B cell (primary cell): ENCODE measurements around the gene ITPR1. TPM values are rescaled to one million over a fixed set of nuclear protein-coding genes. Genes with fewer than 3 reads are reported as not detected.

Source experiments
- ATAC-seq: fragments of 200-7000 bp; cut with Tn5 transposase; one replicate; pipeline ENCODE4 v1.10.0; 2021; ENCODE audit warnings: low read depth, mild to moderate bottlenecking, moderate number of reproducible peaks, moderate library complexity
- CTCF ChIA-PET: fragments of 350-600 bp; sonication (Branson Sonifier 250); formaldehyde crosslinking; loops from one replicate; lab custom pipeline; 2021; ENCODE audit warnings: antibody characterized with exemption, inconsistent platforms; lab: Charles Lee
- POLR2A ChIA-PET: fragments of 350-600 bp; sonication (Branson Sonifier 250); formaldehyde crosslinking; loops from one replicate; lab custom pipeline; 2021; ENCODE audit warnings: antibody characterized with exemption; lab: Charles Lee
- DNase-seq: peaks from one replicate; pipeline ENCODE4 v3.0.0; 2013
- H2AFZ ChIP-seq: 2 replicates; pipeline ENCODE4 v1.6.1; 2012; ENCODE audit warnings: mild to moderate bottlenecking, low read depth, low read length; ENCODE audit not compliant: insufficient read depth, poor library complexity, severe bottlenecking
- H3K27ac ChIP-seq, 2 donors: 1 replicate in 1 of 2; 2 replicates in 1 of 2; pipeline ENCODE4 v1.5.1; 2012 to 2013; ENCODE audit warnings: low read length in 2 of 2, mild to moderate bottlenecking in 2 of 2, moderate library complexity in 1 of 2
- H3K27me3 ChIP-seq, 4 experiments: fragments of 200-600 bp in 1 of 4; sonication (generic) in 1 of 4; replicated peaks in 1 of 4; 1 replicate in 2 of 4; 2 replicates in 2 of 4; pipeline versions ENCODE4 v1.6.1 to v1.7.0; 2013 to 2016; ENCODE audit warnings: low read length in 3 of 4, mild to moderate bottlenecking in 2 of 4, mixed read lengths in 1 of 4, moderate library complexity in 1 of 4; ENCODE audit not compliant: insufficient read depth in 4 of 4, control insufficient read depth in 3 of 4; ENCODE audit errors: control extremely low read depth in 1 of 4
- H3K36me3 ChIP-seq, 2 experiments: replicated peaks in 1 of 2; 1 replicate in 1 of 2; 2 replicates in 1 of 2; pipeline versions ENCODE4 v1.6.1 to v1.7.1; 2013; ENCODE audit warnings: low read length in 1 of 2; ENCODE audit not compliant: insufficient read depth in 2 of 2, control insufficient read depth in 1 of 2; ENCODE audit errors: control extremely low read depth in 1 of 2, extremely low read depth in 1 of 2
- H3K4me1 ChIP-seq, 2 donors: fragments of 200-600 bp in 1 of 2; sonication (generic) in 1 of 2; 1 replicate in 1 of 2; 2 replicates in 1 of 2; pipeline versions ENCODE4 v1.5.1 to v1.6.1; 2013 to 2017; ENCODE audit warnings: low read length in 2 of 2; ENCODE audit not compliant: control insufficient read depth in 2 of 2, insufficient read depth in 2 of 2
- H3K4me2 ChIP-seq: replicated peaks from 2 replicates; pipeline ENCODE3; 2012; ENCODE audit warnings: mild to moderate bottlenecking, low read depth, low read length; ENCODE audit not compliant: poor library complexity, severe bottlenecking
- H3K4me3 ChIP-seq, 5 experiments: fragments of 200-600 bp in 1 of 5; sonication (generic) in 1 of 5; 1 replicate in 3 of 5; 2 replicates in 2 of 5; pipeline versions ENCODE4 v1.5.1 to v1.7.0; 2011 to 2016; ENCODE audit warnings: low read length in 4 of 5, mild to moderate bottlenecking in 4 of 5, low read depth in 2 of 5, control low read depth in 1 of 5, moderate library complexity in 1 of 5; ENCODE audit not compliant: insufficient read depth in 1 of 5; ENCODE audit errors: control extremely low read depth in 1 of 5, extremely low read depth in 1 of 5
- H3K79me2 ChIP-seq: fragments of 200-600 bp; sonication (generic); one replicate; pipeline ENCODE4 v1.6.0; 2016; ENCODE audit warnings: low read length; ENCODE audit not compliant: control insufficient read depth, insufficient read depth
- H3K9ac ChIP-seq: fragments of 200-600 bp; sonication (generic); 2 replicates; pipeline ENCODE4 v1.6.1; 2017; ENCODE audit warnings: mild to moderate bottlenecking, low read length, moderate library complexity
- H3K9me3 ChIP-seq, 3 donors: one replicate each; pipeline versions ENCODE4 v1.6.1 to v1.7.1; 2013; ENCODE audit warnings: low read length in 2 of 3; ENCODE audit not compliant: control insufficient read depth in 2 of 3, insufficient read depth in 1 of 3; ENCODE audit errors: control extremely low read depth in 1 of 3
- H4K20me1 ChIP-seq: 2 replicates; pipeline ENCODE4 v1.6.0; 2012; ENCODE audit warnings: mild to moderate bottlenecking, low read length; ENCODE audit not compliant: insufficient read depth, control insufficient read depth, poor library complexity, severe bottlenecking
- H3K27ac Mint-ChIP-seq: one replicate; pipeline ENCODE4 v1.8.0; 2021; ENCODE audit warnings: mixed read lengths
- H3K27me3 Mint-ChIP-seq: one replicate; pipeline ENCODE4 v1.8.0; 2021; ENCODE audit warnings: mixed read lengths
- H3K4me1 Mint-ChIP-seq: one replicate; pipeline ENCODE4 v1.8.0; 2021; ENCODE audit warnings: mixed read lengths
- H3K4me3 Mint-ChIP-seq: one replicate; pipeline ENCODE4 v1.8.0; 2021; ENCODE audit warnings: mixed read lengths
- H3K9me3 Mint-ChIP-seq: one replicate; pipeline ENCODE4 v1.8.0; 2022; ENCODE audit warnings: mixed read lengths; ENCODE audit not compliant: insufficient read depth
- EZH2 ChIP-seq: IDR thresholded peaks from 2 replicates; pipeline ENCODE4 v1.6.1; 2012; ENCODE audit warnings: borderline replicate concordance, low read depth, mild to moderate bottlenecking, moderate library complexity, low read length; ENCODE audit not compliant: insufficient read depth, poor library complexity, severe bottlenecking
- WGBS: methylation state at CpG from one replicate; pipeline ENCODE4 v1.1.5; 2013; ENCODE audit warnings: missing lambda C conversion rate; ENCODE audit not compliant: insufficient coverage; 5-methylcytosine and 5-hydroxymethylcytosine counted together
- intact Hi-C: fragments of 100-400 bp; cut with micrococcal nuclease; formaldehyde crosslinking; loops from one replicate; pipeline ENCODE4 v1.10.0; 2022
- polyA plus RNA-seq: library from polyadenylated mRNA; depleted of rRNA; stranded (reverse); fragments of >200 nt; gene quantifications from 2 replicates; pipeline ENCODE4 v1.2.3, GENCODE V29; 2012
- total RNA-seq, 2 donors: library from RNA; stranded (reverse); fragments of 120-200 nt in 1 of 2; gene quantifications; 1 replicate in 1 of 2; 2 replicates in 1 of 2; pipeline versions ENCODE4 v1.2.3 to v1.2.4, GENCODE V29; 2013 to 2022
- TF ChIP-seq, protein P1 (sequence below): fragments of 200-600 bp; IDR thresholded peaks from one replicate; pipeline ENCODE4 v1.8.0; 2022; ENCODE audit warnings: antibody characterized with exemption, mild to moderate bottlenecking

Gene ITPR1
- total and polyA plus RNA-seq, 2 donors (not counting 1 experiment from before 2014, with no cell fraction given): 64.0 to 332 TPM

DNA sequence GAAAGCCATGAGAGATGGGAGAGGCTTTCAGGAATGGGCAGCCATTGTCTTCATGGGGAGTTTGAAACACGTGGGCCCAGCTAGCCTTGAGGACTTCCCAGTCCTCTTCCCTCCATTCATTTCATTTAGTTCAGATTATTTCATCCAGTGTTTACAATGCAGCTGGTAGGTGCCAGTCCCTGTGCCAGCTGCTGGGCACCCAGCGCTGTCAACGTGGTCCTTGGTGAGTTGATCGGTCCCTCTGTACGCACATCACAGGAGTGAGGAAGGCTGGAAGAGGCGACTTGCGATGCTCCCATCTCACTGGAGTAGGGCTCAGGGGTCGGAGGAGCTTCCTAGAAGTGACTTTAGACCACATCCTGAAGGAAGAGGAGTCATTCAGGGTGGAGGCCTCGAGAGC is 279.7 kb downstream of the ITPR1 start:
- DNase-seq: no peak
- Mint-ChIP-seq H3K27me3 (no peaks in the 10 kb centered on the region), H3K4me1 (no peaks in the 10 kb centered on the region), H3K9me3 (no peaks in the 10 kb centered on the region), H3K4me3 (no peak overlapping the region), H3K27ac (no peak overlapping the region)
- H3K27me3 ChIP-seq: no peaks in the 10 kb centered on the region
- no peaks in the 10 kb centered on the region for H3K4me1 ChIP-seq
- TF ChIP-seq EZH2: no peak
- TF ChIP-seq, protein P1, sequence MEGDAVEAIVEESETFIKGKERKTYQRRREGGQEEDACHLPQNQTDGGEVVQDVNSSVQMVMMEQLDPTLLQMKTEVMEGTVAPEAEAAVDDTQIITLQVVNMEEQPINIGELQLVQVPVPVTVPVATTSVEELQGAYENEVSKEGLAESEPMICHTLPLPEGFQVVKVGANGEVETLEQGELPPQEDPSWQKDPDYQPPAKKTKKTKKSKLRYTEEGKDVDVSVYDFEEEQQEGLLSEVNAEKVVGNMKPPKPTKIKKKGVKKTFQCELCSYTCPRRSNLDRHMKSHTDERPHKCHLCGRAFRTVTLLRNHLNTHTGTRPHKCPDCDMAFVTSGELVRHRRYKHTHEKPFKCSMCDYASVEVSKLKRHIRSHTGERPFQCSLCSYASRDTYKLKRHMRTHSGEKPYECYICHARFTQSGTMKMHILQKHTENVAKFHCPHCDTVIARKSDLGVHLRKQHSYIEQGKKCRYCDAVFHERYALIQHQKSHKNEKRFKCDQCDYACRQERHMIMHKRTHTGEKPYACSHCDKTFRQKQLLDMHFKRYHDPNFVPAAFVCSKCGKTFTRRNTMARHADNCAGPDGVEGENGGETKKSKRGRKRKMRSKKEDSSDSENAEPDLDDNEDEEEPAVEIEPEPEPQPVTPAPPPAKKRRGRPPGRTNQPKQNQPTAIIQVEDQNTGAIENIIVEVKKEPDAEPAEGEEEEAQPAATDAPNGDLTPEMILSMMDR: no peak
- H2AFZ ChIP-seq: no peak overlapping the region
- no peak for ATAC-seq
- peaks cover 61% of the 10 kb centered on the region for H4K20me1 ChIP-seq
- H3K79me2 ChIP-seq: no peaks in the 10 kb centered on the region
- no peak overlapping the region for H3K4me2 ChIP-seq
- ChIA-PET CTCF (no interaction called here), POLR2A (no interaction called here)
- H3K9ac ChIP-seq: no peak overlapping the region
- no peaks in the 10 kb centered on the region for H3K9me3 ChIP-seq
- peaks cover 0 to 98% of the 10 kb centered on the region in 2 experiments for H3K36me3 ChIP-seq
- no peak overlapping the region for H3K4me3 ChIP-seq
- intact Hi-C loops: no loop called here
- no peak overlapping the region for H3K27ac ChIP-seq
- 88% methylated on average over 9 of the region's 9 CpGs for WGBS

DNA sequence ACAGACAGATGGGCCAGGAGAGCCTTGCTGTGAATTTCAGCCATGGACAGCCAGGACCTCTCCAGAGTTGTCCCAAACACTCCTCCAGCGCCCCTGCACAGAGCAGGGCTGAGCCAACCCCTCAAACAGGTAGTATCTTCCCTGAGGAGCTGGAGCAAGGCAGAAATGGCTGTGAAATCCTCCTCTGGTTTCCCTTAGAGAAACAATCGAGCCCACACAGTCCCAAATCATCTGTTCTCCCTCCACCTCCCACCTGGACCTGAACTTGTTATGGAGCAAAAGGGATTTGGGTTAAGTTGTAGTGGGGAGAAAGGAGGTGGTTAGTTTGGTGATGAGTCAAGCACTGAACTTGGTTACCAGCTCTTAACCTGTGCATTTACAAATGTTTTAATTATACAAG is 280.4 kb downstream of the ITPR1 start:
- DNase-seq (no peak), ATAC-seq (no peak)
- no peaks in the 10 kb centered on the region for H3K9me3 Mint-ChIP-seq
- peak overlapping the region; percentile 26 for H3K27ac Mint-ChIP-seq
- Histone ChIP-seq H2AFZ (no peak overlapping the region), H3K27ac (no peak overlapping the region), H3K36me3 (peaks cover 2 to 98% of the 10 kb centered on the region in 2 experiments), H4K20me1 (peaks cover 57% of the 10 kb centered on the region), H3K4me3 (no peak overlapping the region), H3K4me2 (no peak overlapping the region), H3K27me3 (no peaks in the 10 kb centered on the region), H3K9me3 (no peaks in the 10 kb centered on the region), H3K79me2 (no peaks in the 10 kb centered on the region), H3K9ac (no peak overlapping the region), H3K4me1 (no peaks in the 10 kb centered on the region)
- ChIA-PET POLR2A (no interaction called here), CTCF (interaction anchor here (0.6 kb wide), 1 partner anchor 284 kb away, joined by 3 read pairs; no protein-coding TSS in a partner anchor)
- no peak for TF ChIP-seq EZH2
- TF ChIP-seq, protein P1: no peak
- H3K4me1 Mint-ChIP-seq: no peaks in the 10 kb centered on the region
- WGBS: no CpG with 5 or more reads among the region's 2 CpGs
- no peak overlapping the region for H3K4me3 Mint-ChIP-seq
- intact Hi-C loops: no loop called here
- H3K27me3 Mint-ChIP-seq: no peaks in the 10 kb centered on the region
